ENCODE data around the gene SYT9.

GRCh38 chr11:7437696-7438095 lies 186.0 kb downstream of the SYT9 start:
- TF ChIP-seq ARNTL (CRISPR knock-in tag; IDR thresholded peaks at IDR 0.05; ENCODE audit: borderline replicate concordance, low read depth), result no peak
- no peak for TF ChIP-seq PATZ1 (CRISPR knock-in tag; IDR thresholded peaks at IDR 0.05; ENCODE audit: borderline replicate concordance)
- TF ChIP-seq ESRRG (CRISPR knock-in tag; IDR thresholded peaks at IDR 0.05), result no peak
- TF ChIP-seq ZFP3 (CRISPR knock-in tag; IDR thresholded peaks at IDR 0.05), result no peak
- TF ChIP-seq, protein P1, sequence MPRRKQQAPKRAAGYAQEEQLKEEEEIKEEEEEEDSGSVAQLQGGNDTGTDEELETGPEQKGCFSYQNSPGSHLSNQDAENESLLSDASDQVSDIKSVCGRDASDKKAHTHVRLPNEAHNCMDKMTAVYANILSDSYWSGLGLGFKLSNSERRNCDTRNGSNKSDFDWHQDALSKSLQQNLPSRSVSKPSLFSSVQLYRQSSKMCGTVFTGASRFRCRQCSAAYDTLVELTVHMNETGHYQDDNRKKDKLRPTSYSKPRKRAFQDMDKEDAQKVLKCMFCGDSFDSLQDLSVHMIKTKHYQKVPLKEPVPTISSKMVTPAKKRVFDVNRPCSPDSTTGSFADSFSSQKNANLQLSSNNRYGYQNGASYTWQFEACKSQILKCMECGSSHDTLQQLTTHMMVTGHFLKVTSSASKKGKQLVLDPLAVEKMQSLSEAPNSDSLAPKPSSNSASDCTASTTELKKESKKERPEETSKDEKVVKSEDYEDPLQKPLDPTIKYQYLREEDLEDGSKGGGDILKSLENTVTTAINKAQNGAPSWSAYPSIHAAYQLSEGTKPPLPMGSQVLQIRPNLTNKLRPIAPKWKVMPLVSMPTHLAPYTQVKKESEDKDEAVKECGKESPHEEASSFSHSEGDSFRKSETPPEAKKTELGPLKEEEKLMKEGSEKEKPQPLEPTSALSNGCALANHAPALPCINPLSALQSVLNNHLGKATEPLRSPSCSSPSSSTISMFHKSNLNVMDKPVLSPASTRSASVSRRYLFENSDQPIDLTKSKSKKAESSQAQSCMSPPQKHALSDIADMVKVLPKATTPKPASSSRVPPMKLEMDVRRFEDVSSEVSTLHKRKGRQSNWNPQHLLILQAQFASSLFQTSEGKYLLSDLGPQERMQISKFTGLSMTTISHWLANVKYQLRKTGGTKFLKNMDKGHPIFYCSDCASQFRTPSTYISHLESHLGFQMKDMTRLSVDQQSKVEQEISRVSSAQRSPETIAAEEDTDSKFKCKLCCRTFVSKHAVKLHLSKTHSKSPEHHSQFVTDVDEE (CRISPR knock-in tag; IDR thresholded peaks at IDR 0.05), result no peak
- no peak for TF ChIP-seq TOX (CRISPR knock-in tag; IDR thresholded peaks at IDR 0.05; ENCODE audit: borderline replicate concordance)
- TF ChIP-seq ZC3H10 (CRISPR knock-in tag; IDR thresholded peaks at IDR 0.05), result no peak
- no peak for TF ChIP-seq RARB (CRISPR knock-in tag; IDR thresholded peaks at IDR 0.05)
- TF ChIP-seq ZFP30 (CRISPR knock-in tag; IDR thresholded peaks at IDR 0.05), result no peak
- no peak for TF ChIP-seq ZNF70 (CRISPR knock-in tag; IDR thresholded peaks at IDR 0.05)
- no peak for TF ChIP-seq ZNF8 (CRISPR knock-in tag; IDR thresholded peaks at IDR 0.05)
- TF ChIP-seq SNAI2 (CRISPR knock-in tag; IDR thresholded peaks at IDR 0.05), result no peak
- TF ChIP-seq PPARA (CRISPR knock-in tag; IDR thresholded peaks at IDR 0.05; ENCODE audit: borderline replicate concordance), result no peak
